BE2C (cell line): ENCODE results near the gene EDNRA.

Source experiments
- DNase-seq: peaks from one replicate; pipeline ENCODE4 v3.0.0-alpha.2; 2020
- H3K27me3 ChIP-seq: fragments of 250-450 bp; sonication (Bioruptor Pico); 2 replicates; pipeline ENCODE4 v1.5.1; 2020; ENCODE audit warnings: mild to moderate bottlenecking
- H3K36me3 ChIP-seq: fragments of 250-450 bp; sonication (Bioruptor Pico); 2 replicates; pipeline ENCODE4 v1.5.1; 2020; ENCODE audit warnings: mild to moderate bottlenecking
- H3K4me1 ChIP-seq: fragments of 250-450 bp; sonication (Bioruptor Pico); 2 replicates; pipeline ENCODE4 v1.5.1; 2020
- H3K4me3 ChIP-seq: 2 replicates; pipeline ENCODE4 v1.5.1; 2011; ENCODE audit warnings: low read depth, low read length
- H3K9me3 ChIP-seq: fragments of 250-450 bp; sonication (Bioruptor Pico); 2 replicates; pipeline ENCODE4 v1.5.1; 2020
- TF ChIP-seq, protein P1 (sequence below): IDR thresholded peaks from 2 replicates; pipeline ENCODE4 v1.5.1; 2012; ENCODE audit warnings: mild to moderate bottlenecking, low read depth, low read length

The EDNRA gene

DNA sequence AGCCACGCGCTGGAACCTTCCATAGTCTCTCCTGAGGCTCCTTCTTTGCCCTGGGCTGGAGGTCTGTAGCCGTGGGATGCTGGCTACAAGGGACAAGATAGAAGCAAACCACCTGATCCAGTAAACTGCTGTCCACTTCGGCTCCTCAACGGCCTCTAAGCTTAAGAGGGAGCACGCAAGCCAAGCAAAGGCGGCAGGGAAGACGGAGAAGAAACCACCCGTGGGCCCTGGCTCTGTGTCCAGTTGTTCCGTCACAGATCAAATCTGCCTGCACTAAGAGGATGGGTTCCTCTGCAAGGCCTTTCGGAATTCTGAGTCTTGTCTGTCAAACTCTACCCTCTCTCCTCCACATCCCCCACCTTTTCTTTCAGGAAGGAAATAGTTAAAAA, 401 bp upstream of the EDNRA start:
- Histone ChIP-seq H3K4me3 (peak overlapping the region; percentile 67), H3K36me3 (peaks cover 2% of the 10 kb centered on the region), H3K27me3 (no peaks in the 10 kb centered on the region), H3K4me1 (peaks cover 5% of the 10 kb centered on the region), H3K9me3 (no peaks in the 10 kb centered on the region; the same call in 1 of the 2 replicates)
- DNase-seq: no peak
- TF ChIP-seq, protein P1, sequence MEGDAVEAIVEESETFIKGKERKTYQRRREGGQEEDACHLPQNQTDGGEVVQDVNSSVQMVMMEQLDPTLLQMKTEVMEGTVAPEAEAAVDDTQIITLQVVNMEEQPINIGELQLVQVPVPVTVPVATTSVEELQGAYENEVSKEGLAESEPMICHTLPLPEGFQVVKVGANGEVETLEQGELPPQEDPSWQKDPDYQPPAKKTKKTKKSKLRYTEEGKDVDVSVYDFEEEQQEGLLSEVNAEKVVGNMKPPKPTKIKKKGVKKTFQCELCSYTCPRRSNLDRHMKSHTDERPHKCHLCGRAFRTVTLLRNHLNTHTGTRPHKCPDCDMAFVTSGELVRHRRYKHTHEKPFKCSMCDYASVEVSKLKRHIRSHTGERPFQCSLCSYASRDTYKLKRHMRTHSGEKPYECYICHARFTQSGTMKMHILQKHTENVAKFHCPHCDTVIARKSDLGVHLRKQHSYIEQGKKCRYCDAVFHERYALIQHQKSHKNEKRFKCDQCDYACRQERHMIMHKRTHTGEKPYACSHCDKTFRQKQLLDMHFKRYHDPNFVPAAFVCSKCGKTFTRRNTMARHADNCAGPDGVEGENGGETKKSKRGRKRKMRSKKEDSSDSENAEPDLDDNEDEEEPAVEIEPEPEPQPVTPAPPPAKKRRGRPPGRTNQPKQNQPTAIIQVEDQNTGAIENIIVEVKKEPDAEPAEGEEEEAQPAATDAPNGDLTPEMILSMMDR: no peak

DNA sequence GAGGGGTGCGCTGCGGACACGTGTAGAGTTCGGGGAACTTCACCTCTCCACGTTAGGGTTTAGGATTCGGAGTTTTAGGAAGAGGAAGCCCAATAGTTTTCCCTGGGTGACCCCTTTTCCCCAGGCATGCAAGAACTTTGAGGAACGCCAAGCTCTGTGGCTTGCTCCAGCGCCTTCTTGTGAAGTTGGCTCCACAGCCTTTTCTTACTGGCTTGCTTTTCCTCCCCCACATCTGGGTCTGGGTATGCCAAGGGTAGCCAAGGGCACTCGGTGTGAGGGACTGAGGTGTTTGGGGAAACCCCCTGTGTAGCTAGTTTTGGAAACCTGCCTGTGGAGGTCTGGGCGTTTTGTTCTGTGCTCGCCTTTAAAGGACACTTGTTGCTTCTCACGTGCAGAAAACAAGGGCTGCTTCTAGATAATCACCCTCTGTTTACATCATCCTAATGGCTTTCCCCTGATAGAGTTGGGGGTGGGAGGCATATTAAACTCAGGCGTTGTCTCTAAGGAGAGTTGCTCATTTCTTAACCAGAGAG, 746 bp downstream of the EDNRA start:
- H3K27me3 ChIP-seq: no peaks in the 10 kb centered on the region
- peaks cover 6% of the 10 kb centered on the region for H3K36me3 ChIP-seq
- H3K4me3 ChIP-seq: peak overlapping the region; percentile 67
- peaks cover 9% of the 10 kb centered on the region for H3K4me1 ChIP-seq
- DNase-seq: peak; percentile 16
- TF ChIP-seq, protein P1: no peak
- no peaks in the 10 kb centered on the region; the same call in 1 of the 2 replicates for H3K9me3 ChIP-seq

DNA sequence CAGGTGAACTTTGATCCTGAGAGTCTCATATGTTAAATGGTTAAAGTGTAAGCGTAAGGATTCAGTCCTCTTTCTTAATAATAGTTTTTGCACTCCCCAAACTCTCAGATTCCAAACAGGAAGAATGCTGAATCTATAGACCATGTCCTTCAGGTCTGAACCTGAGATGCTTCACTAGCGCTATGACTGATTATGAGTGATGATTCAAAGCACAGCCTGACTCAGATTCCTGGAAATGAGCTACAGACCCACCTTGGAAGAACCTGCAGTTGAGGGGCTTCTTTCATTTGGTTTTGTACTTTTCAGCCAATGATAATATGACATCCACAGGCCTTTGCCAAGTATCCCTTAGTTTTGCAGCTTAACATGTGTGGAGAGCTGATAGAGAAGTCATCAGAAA, 1.4 kb downstream of the EDNRA start:
- TF ChIP-seq, protein P1: no peak
- H3K4me3 ChIP-seq: peak overlapping the region; percentile 67

DNA sequence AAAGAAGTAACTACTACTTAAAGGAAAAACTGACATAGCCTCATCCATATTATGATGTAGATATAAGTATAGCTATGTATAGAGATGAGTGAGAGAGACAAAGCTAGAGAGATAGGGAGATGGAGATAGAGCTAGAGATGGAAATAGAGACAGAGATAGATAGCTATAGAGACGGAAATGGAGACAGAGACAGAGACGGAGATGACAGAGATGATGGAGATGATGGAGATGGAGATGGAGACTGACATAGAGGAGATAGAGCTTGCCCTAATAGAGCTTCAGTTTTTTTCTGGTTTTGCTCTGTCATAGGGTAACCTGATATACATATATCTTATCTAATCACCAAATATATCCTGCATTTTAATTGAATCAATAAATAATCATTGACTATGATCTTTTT, 4.3 kb downstream of the EDNRA start:
- Histone ChIP-seq H3K4me3 (no peak overlapping the region), H3K36me3 (peaks cover 6% of the 10 kb centered on the region), H3K27me3 (no peaks in the 10 kb centered on the region), H3K4me1 (peaks cover 9% of the 10 kb centered on the region), H3K9me3 (no peaks in the 10 kb centered on the region)
- no peak for DNase-seq
- TF ChIP-seq, protein P1: no peak

More for the DNA sequence above, 1.4 kb downstream of the EDNRA start:
- no peaks in the 10 kb centered on the region for H3K27me3 ChIP-seq
- peaks cover 6% of the 10 kb centered on the region for H3K36me3 ChIP-seq
- no peak for DNase-seq
- H3K9me3 ChIP-seq: no peaks in the 10 kb centered on the region; the same call in 1 of the 2 replicates
- peaks cover 9% of the 10 kb centered on the region for H3K4me1 ChIP-seq

DNA sequence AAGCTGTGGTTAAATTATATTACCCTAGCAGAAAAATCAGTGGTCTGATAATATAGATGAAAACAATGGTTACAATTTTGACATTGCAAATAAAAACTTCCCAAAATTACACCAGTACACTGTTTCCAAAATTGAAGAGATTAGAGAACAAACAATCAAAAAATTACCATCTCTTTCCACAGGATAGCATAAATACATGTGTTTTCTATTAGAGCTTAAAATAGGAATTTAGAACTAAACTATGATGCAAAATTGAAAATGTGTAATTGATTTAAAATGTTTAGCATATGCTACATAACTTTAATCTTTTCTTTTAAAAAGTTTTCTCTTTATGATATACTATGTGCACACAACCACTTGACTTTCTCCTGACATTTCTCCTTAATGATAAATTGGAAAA, 6.7 kb downstream of the EDNRA start:
- DNase-seq: no peak
- peaks cover 8% of the 10 kb centered on the region for H3K4me1 ChIP-seq
- no peaks in the 10 kb centered on the region for H3K27me3 ChIP-seq
- no peaks in the 10 kb centered on the region for H3K9me3 ChIP-seq
- no peak overlapping the region for H3K4me3 ChIP-seq
- H3K36me3 ChIP-seq: peaks cover 6% of the 10 kb centered on the region
- TF ChIP-seq, protein P1: no peak

DNA sequence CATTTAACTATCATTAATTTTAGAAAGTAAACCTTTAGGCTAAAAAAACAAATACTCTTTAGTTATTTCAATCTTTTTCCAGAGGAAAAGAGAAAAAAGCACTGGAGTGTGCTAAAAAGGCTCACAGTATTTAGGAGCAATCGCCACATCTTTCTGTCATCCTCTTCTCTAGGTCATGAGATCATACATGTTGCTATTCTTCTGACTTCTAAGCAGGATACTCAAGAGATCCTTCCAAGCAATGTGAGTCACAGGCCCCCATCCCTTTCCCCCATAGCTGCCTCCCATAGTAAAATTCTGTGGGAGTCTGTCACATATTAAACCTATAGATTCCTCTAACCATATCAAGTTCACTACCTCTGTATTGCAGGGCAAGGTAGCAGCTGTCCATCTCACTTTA, 7.7 kb downstream of the EDNRA start:
- TF ChIP-seq, protein P1: no peak
- peaks cover 8% of the 10 kb centered on the region for H3K4me1 ChIP-seq
- no peaks in the 10 kb centered on the region for H3K27me3 ChIP-seq
- H3K9me3 ChIP-seq: no peaks in the 10 kb centered on the region
- no peak for DNase-seq
- no peak overlapping the region for H3K4me3 ChIP-seq
- H3K36me3 ChIP-seq: peaks cover 6% of the 10 kb centered on the region
